Smooth muscle cell (in vitro differentiated cells): ENCODE measurements around the gene PRSS57. TPM values are rescaled to one million over a fixed set of nuclear protein-coding genes. Genes with fewer than 3 reads are reported as not detected.
"Not testable (repeated sequence)": the region's sequence is repeated elsewhere in the genome, so short reads cannot be mapped to it uniquely, and the experiment has no call there.

ENCODE experiments used
- DNase-seq: peaks from one replicate; lab custom pipeline; 2025; ENCODE audit not compliant: unreplicated experiment; lab: John Stamatoyannopoulos, UW
- H2AFZ ChIP-seq: fragments of 200-600 bp; sonication (generic); 2 replicates; pipeline ENCODE4 v1.6.0; 2016; ENCODE audit warnings: antibody characterized with exemption, low read depth, mild to moderate bottlenecking
- H3F3A ChIP-seq: fragments of 200-600 bp; sonication (generic); 2 replicates; pipeline ENCODE4 v1.6.0; 2017; ENCODE audit warnings: antibody characterized with exemption, low read depth
- H3K27ac ChIP-seq: fragments of 200-600 bp; sonication (generic); 2 replicates; pipeline ENCODE4 v1.5.1; 2016; ENCODE audit warnings: low read depth, mild to moderate bottlenecking
- H3K27me3 ChIP-seq: fragments of 200-600 bp; sonication (generic); 2 replicates; pipeline ENCODE4 v1.6.1; 2016; ENCODE audit warnings: low read depth, mild to moderate bottlenecking
- H3K36me3 ChIP-seq: fragments of 200-600 bp; sonication (generic); 2 replicates; pipeline ENCODE4 v1.5.1; 2016; ENCODE audit warnings: low read depth
- H3K4me1 ChIP-seq: fragments of 200-600 bp; sonication (generic); 2 replicates; pipeline ENCODE4 v1.5.1; 2016; ENCODE audit warnings: low read depth
- H3K4me2 ChIP-seq: fragments of 200-600 bp; sonication (generic); 2 replicates; pipeline ENCODE4 v1.6.0; 2016; ENCODE audit warnings: mild to moderate bottlenecking
- H3K4me3 ChIP-seq: fragments of 200-600 bp; sonication (generic); 2 replicates; pipeline ENCODE4 v1.5.1; 2016; ENCODE audit warnings: mild to moderate bottlenecking
- H3K79me2 ChIP-seq: fragments of 200-600 bp; sonication (generic); 2 replicates; pipeline ENCODE4 v1.6.0; 2016; ENCODE audit warnings: low read depth, mild to moderate bottlenecking
- H3K9ac ChIP-seq: fragments of 200-600 bp; sonication (generic); 2 replicates; pipeline ENCODE4 v1.6.0; 2016; ENCODE audit warnings: low read depth
- H3K9me3 ChIP-seq: fragments of 200-600 bp; sonication (generic); replicated peaks from 2 replicates; pipeline ENCODE4 v1.5.1; 2016; ENCODE audit warnings: low read depth
- H4K20me1 ChIP-seq: fragments of 200-600 bp; sonication (generic); 2 replicates; pipeline ENCODE4 v1.6.0; 2016; ENCODE audit warnings: low read depth
- CTCF ChIP-seq: fragments of 200-600 bp; sonication (generic); IDR thresholded peaks from 2 replicates; pipeline ENCODE4 v1.5.1; 2017; ENCODE audit warnings: borderline replicate concordance, mild to moderate bottlenecking, antibody characterized with exemption; ENCODE audit not compliant: insufficient read depth, poor library complexity, severe bottlenecking
- WGBS: methylation state at CpG from one replicate; pipeline ENCODE4 v1.1.7; 2016; ENCODE audit warnings: low lambda C conversion rate; 5-methylcytosine and 5-hydroxymethylcytosine counted together
- polyA plus RNA-seq: library from polyadenylated mRNA; unstranded; fragments of >200 nt; fragmentation: Nextera tagmentation; extraction: Ambion mirVana; gene quantifications from 2 replicates; pipeline ENCODE4 v1.2.1, GENCODE V29; 2016
- total RNA-seq: library from RNA; depleted of rRNA; stranded (reverse); fragments of >200 nt; gene quantifications from 2 replicates; pipeline ENCODE4 v1.2.3, GENCODE V29; 2014

Gene PRSS57
- total and polyA plus RNA-seq, 2 experiments from 2014 or later = not detected

- Histone ChIP-seq H3F3A (no peaks in the 10 kb centered on the region), H3K27ac (no peak overlapping the region), H2AFZ (no peak overlapping the region), H4K20me1 (no peaks in the 10 kb centered on the region), H3K4me2 (no peak overlapping the region), H3K4me1 (no peaks in the 10 kb centered on the region), H3K36me3 (no peaks in the 10 kb centered on the region), H3K4me3 (no peak overlapping the region), H3K27me3 (no peaks in the 10 kb centered on the region), H3K9ac (no peak overlapping the region), H3K9me3 (no peaks in the 10 kb centered on the region), H3K79me2 (no peaks in the 10 kb centered on the region)
- no peak for TF ChIP-seq CTCF
- no peak for DNase-seq
- WGBS = 82% methylated on average over 15 of the region's 19 CpGs
Observed at GRCh38 chr19:741506-742131, 46.4 kb upstream of the PRSS57 start.

GRCh38 chr19:740816-741505, 45.7 kb upstream of the PRSS57 start:
- DNase-seq, H3K79me2 ChIP-seq, H3K4me3 ChIP-seq, H3K27ac ChIP-seq, H3F3A ChIP-seq, H3K9me3 ChIP-seq, H3K4me2 ChIP-seq, H2AFZ ChIP-seq, H3K9ac ChIP-seq, H3K27me3 ChIP-seq, H3K4me1 ChIP-seq, H4K20me1 ChIP-seq, H3K36me3 ChIP-seq: not testable (repeated sequence)
- WGBS = 86% methylated on average over 15 of the region's 16 CpGs

- H3K79me2 ChIP-seq = no peaks in the 10 kb centered on the region
- no peak overlapping the region for H3K4me3 ChIP-seq
- H3K27ac ChIP-seq = no peak overlapping the region
- H3K9ac ChIP-seq = no peak overlapping the region
- H3K36me3 ChIP-seq = no peaks in the 10 kb centered on the region
- no peak for TF ChIP-seq CTCF
- 95% methylated on average over 26 of the region's 36 CpGs for WGBS
- no peaks in the 10 kb centered on the region for H3K4me1 ChIP-seq
- H3F3A ChIP-seq = no peaks in the 10 kb centered on the region
- no peak for DNase-seq
- no peaks in the 10 kb centered on the region for H4K20me1 ChIP-seq
- no peaks in the 10 kb centered on the region for H3K9me3 ChIP-seq
- H3K27me3 ChIP-seq = no peaks in the 10 kb centered on the region
- H3K4me2 ChIP-seq = no peak overlapping the region
- H2AFZ ChIP-seq = no peak overlapping the region
Observed at GRCh38 chr19:739998-740715, 44.9 kb upstream of the PRSS57 start.

- 94% methylated on average over 20 of the region's 23 CpGs for WGBS
- H3K9ac ChIP-seq = no peak overlapping the region
Observed at GRCh38 chr19:738509-739128, 43.4 kb upstream of the PRSS57 start.

More at GRCh38 chr19:738509-739128, 43.4 kb upstream of the PRSS57 start:
- no peaks in the 10 kb centered on the region for H3F3A ChIP-seq
- H3K36me3 ChIP-seq = no peaks in the 10 kb centered on the region
- no peaks in the 10 kb centered on the region for H3K4me1 ChIP-seq
- no peak overlapping the region for H3K27ac ChIP-seq
- TF ChIP-seq CTCF = no peak
- H4K20me1 ChIP-seq = no peaks in the 10 kb centered on the region
- no peak overlapping the region for H2AFZ ChIP-seq
- H3K79me2 ChIP-seq = no peaks in the 10 kb centered on the region
- H3K4me3 ChIP-seq = no peak overlapping the region
- no peaks in the 10 kb centered on the region for H3K27me3 ChIP-seq
- H3K4me2 ChIP-seq = no peak overlapping the region
- DNase-seq = no peak
- no peaks in the 10 kb centered on the region for H3K9me3 ChIP-seq
